Transverse colon (tissue), 4 donors: Measurements from ENCODE around the gene DMAC2. TPM values are rescaled to one million over a fixed set of nuclear protein-coding genes. Genes with fewer than 3 reads are reported as not detected.
"Not testable (repeated sequence)": the region's sequence is repeated elsewhere in the genome, so short reads cannot be mapped to it uniquely, and the experiment has no call there.

Experiments
- DNase-seq: peaks from one replicate; pipeline ENCODE4 v3.0.0-alpha.2; 2019
- H3K27ac ChIP-seq, 4 donors: fragments of 200-600 bp; sonication (generic); 2 replicates each; pipeline ENCODE4 v1.5.1; 2016 to 2018; ENCODE audit warnings: inconsistent platforms in 4 of 4
- H3K27me3 ChIP-seq: fragments of 200-600 bp; sonication (generic); 2 replicates; pipeline ENCODE4 v1.5.1; 2017; ENCODE audit warnings: inconsistent platforms
- H3K36me3 ChIP-seq, 4 donors: fragments of 200-600 bp; sonication (generic); 2 replicates each; pipeline ENCODE4 v1.5.1; 2017 to 2019; ENCODE audit warnings: inconsistent platforms in 4 of 4
- H3K4me1 ChIP-seq, 4 donors: fragments of 200-600 bp; sonication (generic); 2 replicates each; pipeline ENCODE4 v1.5.1; 2017 to 2020; ENCODE audit warnings: inconsistent platforms in 4 of 4
- H3K4me3 ChIP-seq, 4 donors: fragments of 200-600 bp; sonication (generic); 1 replicate in 1 of 4; 2 replicates in 3 of 4; pipeline versions ENCODE4 v1.5.1 to v1.6.1; 2017 to 2019; ENCODE audit warnings: inconsistent platforms in 4 of 4
- H3K9me3 ChIP-seq, 2 donors: fragments of 200-600 bp; sonication (generic); 2 replicates each; pipeline ENCODE4 v1.5.1; 2017 to 2019; ENCODE audit warnings: inconsistent platforms in 2 of 2
- EP300 ChIP-seq: sonication (generic); formaldehyde crosslinking; IDR thresholded peaks from one replicate; pipeline ENCODE4 v1.6.1; 2017; ENCODE audit warnings: antibody characterized with exemption, low read depth
- POLR2A ChIP-seq: fragments of 450-650 bp; IDR thresholded peaks from one replicate; pipeline ENCODE4 v1.6.1; 2016; ENCODE audit warnings: antibody characterized with exemption, mild to moderate bottlenecking, moderate library complexity
- POLR2AphosphoS5 ChIP-seq, 3 donors: sonication (generic); formaldehyde crosslinking; IDR thresholded peaks; one replicate each; pipeline ENCODE4 v1.6.1; 2016; ENCODE audit warnings: antibody characterized with exemption in 3 of 3
- WGBS, 2 donors: methylation state at CpG; one replicate each; pipeline ENCODE4 v1.1.5; 2018; ENCODE audit warnings: low coverage in 1 of 2; 5-methylcytosine and 5-hydroxymethylcytosine counted together
- in situ Hi-C, 4 donors: fragments of 200-750 bp; cut with MboI; loops; one replicate each; pipeline versions ENCODE4 v1.15.0 to v1.15.1; 2017; ENCODE audit warnings: low sequenced_read_pairs in 3 of 4, low pct_ligation_motif_present in 1 of 4, low pct_unique_long_range_greater_than_20kb in 1 of 4
- intact Hi-C: fragments of 100-400 bp; cut with DNase I; formaldehyde crosslinking; loops from one replicate; pipeline ENCODE4 v1.15.1; 2023; ENCODE audit warnings: low total_unique reads
- total RNA-seq, 4 donors: library from RNA; depleted of rRNA; stranded (reverse); fragments of >200 nt; gene quantifications; one replicate each; pipeline ENCODE4 v1.1.0, GENCODE V29; 2016
- TF ChIP-seq, protein P1 (sequence below), 5 experiments: fragments of 200-600 bp in 3 of 5; fragments of 450-650 bp in 2 of 5; sonication (generic) in 3 of 5; IDR thresholded peaks; 1 replicate in 2 of 5; 2 replicates in 3 of 5; pipeline ENCODE4 v1.5.1; 2016 to 2017; ENCODE audit warnings: antibody characterized with exemption in 5 of 5, inconsistent platforms in 3 of 5, mild to moderate bottlenecking in 2 of 5, moderate library complexity in 1 of 5

DMAC2 gene
- total RNA-seq, 4 donors from 2014 or later, result 15.9 to 65.8 (median 50.1) TPM

DNA sequence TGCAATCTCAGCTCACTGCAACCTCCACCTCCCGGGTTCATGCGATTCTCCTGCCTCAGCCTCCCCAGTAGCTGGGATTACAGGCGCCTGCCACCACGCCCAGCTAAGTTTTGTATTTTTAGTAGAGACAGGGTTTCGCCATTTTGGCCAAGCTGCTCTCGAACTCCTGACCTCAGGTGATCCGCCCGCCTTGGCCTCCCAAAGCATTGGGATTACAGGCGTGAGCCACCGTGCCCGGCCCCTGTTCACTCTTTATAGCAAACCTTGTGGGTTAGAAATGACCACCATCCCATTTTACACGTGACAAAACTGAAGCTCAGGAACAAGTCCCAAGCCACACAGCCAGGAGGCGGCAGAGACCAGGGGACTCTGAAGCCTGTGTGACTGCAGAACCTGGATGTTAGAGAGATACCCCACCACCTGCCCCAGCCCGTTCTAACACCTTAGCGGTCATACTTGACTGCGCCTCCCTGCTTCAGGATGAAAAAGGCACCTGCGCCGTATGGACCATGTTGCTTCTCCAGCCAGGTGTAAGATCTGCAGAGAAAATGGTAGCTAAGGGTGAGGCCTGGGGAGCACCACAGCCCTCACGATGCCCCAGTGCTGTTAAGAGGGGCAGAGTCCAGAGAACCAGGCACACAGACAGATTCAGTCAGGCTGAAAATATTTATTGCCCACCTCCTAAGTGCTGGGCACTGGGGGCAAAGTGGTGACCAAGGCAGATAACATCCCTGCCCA, 3.6 kb downstream of the DMAC2 start:
- peak overlapping the region in 3 of 4 donors; percentile 3 to 11 (median 6) for H3K27ac ChIP-seq
- 93 to 100% methylated on average over 4 to 16 of the region's 19 CpGs for WGBS, 2 donors

DNA sequence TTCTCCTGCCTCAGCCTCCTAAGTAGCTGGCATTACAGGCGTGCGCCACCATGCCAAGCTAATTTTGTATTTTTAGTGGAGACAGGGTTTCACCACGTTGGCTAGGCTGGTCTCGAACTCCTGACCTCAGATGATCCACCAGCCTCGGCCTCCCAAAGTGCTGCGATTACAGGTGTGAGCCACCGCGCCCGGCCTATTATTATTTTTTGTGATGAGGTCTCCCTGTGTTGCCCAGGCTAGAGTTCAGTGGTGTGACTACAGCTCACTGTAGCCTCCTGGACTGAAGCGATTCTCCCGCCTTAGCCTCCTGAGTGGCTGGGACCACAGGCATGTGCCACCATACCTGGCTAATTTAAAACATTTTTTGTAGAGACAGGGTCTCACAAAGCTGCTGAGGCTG, 4.3 kb downstream of the DMAC2 start:
- H3K27ac ChIP-seq, H3K27me3 ChIP-seq, H3K36me3 ChIP-seq, in situ Hi-C loops, H3K4me3 ChIP-seq, intact Hi-C loops, H3K9me3 ChIP-seq, DNase-seq: not testable (repeated sequence)
- 92% methylated on average over 11 of the region's 11 CpGs; no CpG with 5 or more reads in 1 of the 2 donors for WGBS, 2 donors
- H3K4me1 ChIP-seq, result peaks cover 0 to 20% (median 5%) of the 10 kb centered on the region in 4 donors

More for the DNA sequence above, 3.6 kb downstream of the DMAC2 start:
- intact Hi-C loops, result no loop called here
- Histone ChIP-seq H3K36me3 (peaks cover 0 to 3% (median 0%) of the 10 kb centered on the region in 4 donors), H3K27me3 (no peaks in the 10 kb centered on the region), H3K4me3 (no peak overlapping the region), H3K9me3 (no peaks in the 10 kb centered on the region), H3K4me1 (peaks cover 0 to 20% (median 5%) of the 10 kb centered on the region in 4 donors)
- no peak for DNase-seq
- in situ Hi-C loops, result no loop called here
- TF ChIP-seq EP300 (no peak), POLR2A (no peak), POLR2AphosphoS5 (IDR thresholded peaks at IDR 0.05) (no peak)
- TF ChIP-seq, protein P1, sequence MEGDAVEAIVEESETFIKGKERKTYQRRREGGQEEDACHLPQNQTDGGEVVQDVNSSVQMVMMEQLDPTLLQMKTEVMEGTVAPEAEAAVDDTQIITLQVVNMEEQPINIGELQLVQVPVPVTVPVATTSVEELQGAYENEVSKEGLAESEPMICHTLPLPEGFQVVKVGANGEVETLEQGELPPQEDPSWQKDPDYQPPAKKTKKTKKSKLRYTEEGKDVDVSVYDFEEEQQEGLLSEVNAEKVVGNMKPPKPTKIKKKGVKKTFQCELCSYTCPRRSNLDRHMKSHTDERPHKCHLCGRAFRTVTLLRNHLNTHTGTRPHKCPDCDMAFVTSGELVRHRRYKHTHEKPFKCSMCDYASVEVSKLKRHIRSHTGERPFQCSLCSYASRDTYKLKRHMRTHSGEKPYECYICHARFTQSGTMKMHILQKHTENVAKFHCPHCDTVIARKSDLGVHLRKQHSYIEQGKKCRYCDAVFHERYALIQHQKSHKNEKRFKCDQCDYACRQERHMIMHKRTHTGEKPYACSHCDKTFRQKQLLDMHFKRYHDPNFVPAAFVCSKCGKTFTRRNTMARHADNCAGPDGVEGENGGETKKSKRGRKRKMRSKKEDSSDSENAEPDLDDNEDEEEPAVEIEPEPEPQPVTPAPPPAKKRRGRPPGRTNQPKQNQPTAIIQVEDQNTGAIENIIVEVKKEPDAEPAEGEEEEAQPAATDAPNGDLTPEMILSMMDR (IDR thresholded peaks at IDR 0.05), result no peak

DNA sequence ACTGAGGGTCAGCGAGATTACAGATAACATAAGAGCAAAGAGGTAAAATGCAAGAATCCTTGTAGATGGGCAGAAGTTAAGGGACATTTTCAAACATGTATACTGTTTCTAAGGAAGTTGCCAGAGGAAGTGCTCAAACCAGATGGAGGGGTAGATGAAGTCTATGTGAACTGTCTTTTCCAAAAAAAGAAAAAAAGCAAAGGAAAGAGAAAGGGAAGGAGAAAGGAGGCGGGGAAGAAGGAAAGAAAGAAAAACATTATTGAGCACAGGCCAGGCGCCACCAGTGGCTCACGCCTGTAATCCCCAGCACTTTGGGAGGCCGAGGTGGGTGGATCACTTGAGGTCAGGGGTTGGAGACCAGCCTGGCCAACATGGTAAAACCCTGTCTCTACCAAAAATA, 5.3 kb downstream of the DMAC2 start:
- no peaks in the 10 kb centered on the region for H3K9me3 ChIP-seq
- H3K36me3 ChIP-seq, result peaks cover 0 to 3% (median 0%) of the 10 kb centered on the region in 4 donors
- H3K4me1 ChIP-seq, result peaks cover 0 to 16% (median 5%) of the 10 kb centered on the region in 4 donors
- in situ Hi-C loops, result no loop called here
- no peaks in the 10 kb centered on the region for H3K27me3 ChIP-seq
- H3K4me3 ChIP-seq, result no peak overlapping the region
- WGBS, 2 donors, result 84 to 88% methylated on average over 5 of the region's 5 CpGs
- intact Hi-C loops, result no loop called here
- DNase-seq, result no peak
- TF ChIP-seq, protein P1 (IDR thresholded peaks at IDR 0.05), result no peak
- TF ChIP-seq POLR2A (no peak), EP300 (no peak)
- H3K27ac ChIP-seq, result no peak overlapping the region

DNA sequence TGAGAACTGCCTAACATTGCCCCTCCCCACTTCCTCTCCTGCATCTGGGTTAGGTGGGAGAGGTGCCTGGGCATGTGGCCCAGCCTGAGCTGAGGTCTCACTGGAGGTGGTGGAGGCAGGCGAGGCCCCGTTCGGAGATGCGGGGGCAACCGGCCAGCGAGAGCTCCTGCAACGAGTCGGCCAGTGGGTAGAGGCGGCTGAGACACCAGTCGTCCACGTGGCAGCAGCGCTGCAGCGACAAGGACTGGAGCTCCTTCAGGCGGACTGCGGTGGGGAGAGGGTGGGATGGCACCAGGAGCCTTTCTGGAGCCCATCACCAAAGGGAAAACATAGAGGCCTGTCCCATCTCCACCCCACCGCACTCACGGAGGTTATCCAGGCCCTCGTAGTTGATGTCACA, 6.5 kb downstream of the DMAC2 start:
- no peak for DNase-seq
- Histone ChIP-seq H3K9me3 (no peaks in the 10 kb centered on the region), H3K4me3 (no peak overlapping the region), H3K27me3 (no peaks in the 10 kb centered on the region), H3K36me3 (peaks cover 0 to 3% (median 0%) of the 10 kb centered on the region in 4 donors), H3K4me1 (peaks cover 6 to 11% (median 7%) of the 10 kb centered on the region in 4 donors), H3K27ac (no peak overlapping the region)
- in situ Hi-C loops, result no loop called here
- intact Hi-C loops, result no loop called here
- 91% methylated on average over 12 of the region's 18 CpGs; no CpG with 5 or more reads in 1 of the 2 donors for WGBS, 2 donors
- TF ChIP-seq EP300, result no peak
- TF ChIP-seq, protein P1 (IDR thresholded peaks at IDR 0.05), result no peak
- TF ChIP-seq POLR2A, result no peak
- no peak for TF ChIP-seq POLR2AphosphoS5 (IDR thresholded peaks at IDR 0.05)
